ENCODE data around the gene ARFGAP1.

Gene ARFGAP1

GRCh38 chr20:63247671-63248228 is 24.9 kb upstream of the ARFGAP1 start:
- no peak for DNase-seq
- no peak for TF ChIP-seq POLR2A (IDR thresholded peaks at IDR 0.05; ENCODE audit: low read length)
- no peak for TF ChIP-seq GATA1 (IDR thresholded peaks at IDR 0.05; ENCODE audit: low read depth, low read length)

DNA sequence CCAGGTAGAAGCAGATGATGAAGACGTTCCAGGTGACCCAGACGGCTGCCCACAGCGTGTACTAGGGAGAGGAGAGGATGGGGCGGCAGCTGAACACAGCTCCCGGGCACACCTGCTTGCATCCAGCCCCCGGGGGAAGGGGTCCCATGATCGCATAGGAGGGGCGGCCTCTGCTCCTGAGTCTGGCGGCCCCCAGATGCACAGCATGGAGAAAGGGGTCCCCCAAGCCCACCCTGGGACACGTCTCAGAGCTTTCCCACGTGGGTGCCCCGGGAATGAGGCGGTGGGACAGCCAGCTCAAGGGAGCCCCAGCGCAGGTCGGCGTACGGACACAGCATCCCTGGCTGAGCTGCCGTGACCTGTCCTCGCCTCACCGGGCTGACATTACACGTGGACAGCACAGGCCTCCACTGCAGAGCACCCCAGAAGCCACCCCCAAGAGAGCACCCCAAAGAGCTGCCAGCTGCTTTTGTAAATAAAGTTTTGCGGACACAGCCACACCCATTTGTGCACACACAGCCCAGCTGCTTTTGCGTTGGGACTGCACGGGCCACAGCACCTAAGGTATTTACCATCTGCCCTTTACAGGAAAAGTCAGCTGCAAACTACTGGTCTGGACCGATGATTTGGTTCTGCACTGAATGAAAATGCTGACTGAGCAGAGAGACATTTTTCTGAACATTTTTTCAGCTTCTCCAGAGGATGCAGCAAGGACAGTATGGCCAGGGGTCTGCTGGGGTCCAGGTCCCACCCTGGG is 23.6 kb upstream of the ARFGAP1 start:
- TF ChIP-seq POLR2A (IDR thresholded peaks at IDR 0.05; ENCODE audit: low read length) (no peak), GATA1 (IDR thresholded peaks at IDR 0.05; ENCODE audit: low read depth, low read length) (no peak)
- no peak for DNase-seq

- TF ChIP-seq POLR2A (IDR thresholded peaks at IDR 0.05; ENCODE audit: low read length), result no peak
- no peak for TF ChIP-seq GATA1 (IDR thresholded peaks at IDR 0.05; ENCODE audit: low read depth, low read length)
- DNase-seq, result no peak
Measured at GRCh38 chr20:63249891-63250290, 22.7 kb upstream of the ARFGAP1 start.

DNA sequence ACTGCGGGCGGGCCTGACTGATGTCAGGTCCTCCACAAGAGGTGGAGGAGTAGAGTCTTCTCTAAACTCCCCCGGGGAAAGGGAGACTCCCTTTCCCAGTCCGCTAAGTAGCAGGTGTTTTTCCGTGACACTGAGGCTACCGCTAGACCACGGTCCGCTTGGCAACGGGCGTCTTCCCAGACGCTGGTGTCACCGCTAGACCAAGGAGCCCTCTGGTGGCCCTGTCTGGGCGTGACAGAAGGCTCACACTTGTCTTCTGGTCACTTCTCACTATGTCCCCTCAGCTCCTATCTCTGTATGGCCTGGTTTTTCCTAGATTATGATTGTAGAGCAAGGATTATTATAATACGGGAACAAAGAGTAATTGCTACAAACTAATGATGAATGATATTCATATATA is 21.3 kb upstream of the ARFGAP1 start:
- peak in 1 of 2 experiments; percentile 16 for DNase-seq

DNA sequence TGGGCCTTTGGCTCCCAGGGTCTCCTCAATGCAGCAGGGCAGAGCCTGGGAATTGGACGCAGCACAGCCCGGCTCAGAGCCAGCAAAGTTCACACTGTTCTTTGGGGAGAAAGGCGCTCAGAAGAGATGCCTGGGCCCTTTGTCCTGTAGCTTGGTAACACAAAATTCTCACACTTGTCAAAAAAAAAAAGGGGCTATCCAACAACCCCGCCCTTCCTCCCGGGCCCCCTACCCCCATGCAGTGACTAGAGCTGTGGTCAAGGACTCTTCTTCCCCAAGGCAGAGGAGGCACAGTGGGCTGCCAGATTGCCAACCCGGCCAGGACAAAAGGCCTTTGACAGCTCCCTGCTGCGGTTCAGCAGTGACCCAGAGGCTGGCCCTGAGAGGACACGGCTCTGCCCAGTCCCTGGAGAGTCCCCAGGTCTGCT is 20.3 kb upstream of the ARFGAP1 start:
- DNase-seq, result no peak
- no peak for TF ChIP-seq GATA1 (IDR thresholded peaks at IDR 0.05; ENCODE audit: low read depth, low read length)
- no peak for TF ChIP-seq POLR2A (IDR thresholded peaks at IDR 0.05; ENCODE audit: low read length)

DNA sequence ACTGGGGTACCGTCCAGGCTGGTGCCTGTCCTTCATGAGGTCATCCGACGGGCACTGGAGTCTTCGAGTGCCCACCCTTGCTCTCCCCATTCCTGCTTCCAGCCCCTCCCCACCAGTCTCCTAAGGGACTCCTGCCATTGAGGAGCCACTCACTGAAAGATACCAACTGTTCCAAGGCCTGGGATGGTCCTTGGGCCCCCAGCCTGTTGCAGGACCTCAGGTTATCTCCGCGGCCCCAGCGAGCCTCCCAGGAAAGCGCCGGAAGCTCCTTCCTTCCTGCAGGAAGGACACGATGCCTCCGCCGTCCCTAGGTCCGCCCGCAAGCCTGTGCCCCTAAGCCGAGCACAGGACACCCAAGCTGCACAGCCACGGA is 19.6 kb upstream of the ARFGAP1 start:
- no peak for DNase-seq
- TF ChIP-seq GATA1 (IDR thresholded peaks at IDR 0.05; ENCODE audit: low read depth, low read length) (no peak), POLR2A (IDR thresholded peaks at IDR 0.05; ENCODE audit: low read length) (no peak)

- DNase-seq, result no peak
- no peak for TF ChIP-seq GATA1 (IDR thresholded peaks at IDR 0.05; ENCODE audit: low read depth, low read length)
- no peak for TF ChIP-seq POLR2A (IDR thresholded peaks at IDR 0.05; ENCODE audit: low read length)
Measured at GRCh38 chr20:63253438-63254231, 19.0 kb upstream of the ARFGAP1 start.

- DNase-seq, result no peak
- TF ChIP-seq GATA1 (IDR thresholded peaks at IDR 0.05; ENCODE audit: low read depth, low read length) (no peak), POLR2A (IDR thresholded peaks at IDR 0.05; ENCODE audit: low read length) (no peak)
Measured at GRCh38 chr20:63254232-63254605, 18.4 kb upstream of the ARFGAP1 start, which contains the start of gene NKAIN4. Gene NKAIN4 (minus strand): TSS chr20:63254463. CDS start chr20:63254450, 13 bp downstream.

GRCh38 chr20:63254606-63255384 is 17.8 kb upstream of the ARFGAP1 start:
- DNase-seq, result no peak
- TF ChIP-seq POLR2A (IDR thresholded peaks at IDR 0.05; ENCODE audit: low read length) (no peak), GATA1 (IDR thresholded peaks at IDR 0.05; ENCODE audit: low read depth, low read length) (no peak)

GRCh38 chr20:63255931-63256704 is 16.5 kb upstream of the ARFGAP1 start:
- TF ChIP-seq GATA1 (IDR thresholded peaks at IDR 0.05; ENCODE audit: low read depth, low read length), result no peak
- TF ChIP-seq POLR2A (IDR thresholded peaks at IDR 0.05; ENCODE audit: low read length), result no peak
- DNase-seq, result no peak

GRCh38 chr20:63256954-63257353 is 15.7 kb upstream of the ARFGAP1 start:
- DNase-seq, result no peak
- TF ChIP-seq POLR2A (IDR thresholded peaks at IDR 0.05; ENCODE audit: low read length) (no peak), GATA1 (IDR thresholded peaks at IDR 0.05; ENCODE audit: low read depth, low read length) (no peak)

DNA sequence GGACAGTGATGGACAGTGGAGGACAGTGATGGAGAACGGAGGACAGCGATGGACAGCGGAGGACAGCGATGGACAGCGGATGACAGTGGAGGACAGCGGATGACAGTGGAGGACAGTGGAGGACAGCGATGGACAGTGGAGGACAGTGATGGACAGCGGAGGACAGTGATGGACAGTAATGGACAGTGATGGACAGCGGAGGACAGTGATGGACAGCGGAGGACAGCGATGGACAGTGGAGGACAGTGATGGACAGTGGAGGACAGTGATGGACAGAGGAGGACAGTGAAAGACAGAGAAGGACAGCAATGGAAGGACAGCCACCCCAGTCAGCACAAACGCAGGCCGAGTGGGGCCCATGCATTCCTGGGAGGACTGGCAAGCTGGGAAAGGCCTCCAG is 15.0 kb upstream of the ARFGAP1 start:
- DNase-seq, result no peak
- TF ChIP-seq GATA1 (IDR thresholded peaks at IDR 0.05; ENCODE audit: low read depth, low read length) (no peak), POLR2A (IDR thresholded peaks at IDR 0.05; ENCODE audit: low read length) (no peak)

DNA sequence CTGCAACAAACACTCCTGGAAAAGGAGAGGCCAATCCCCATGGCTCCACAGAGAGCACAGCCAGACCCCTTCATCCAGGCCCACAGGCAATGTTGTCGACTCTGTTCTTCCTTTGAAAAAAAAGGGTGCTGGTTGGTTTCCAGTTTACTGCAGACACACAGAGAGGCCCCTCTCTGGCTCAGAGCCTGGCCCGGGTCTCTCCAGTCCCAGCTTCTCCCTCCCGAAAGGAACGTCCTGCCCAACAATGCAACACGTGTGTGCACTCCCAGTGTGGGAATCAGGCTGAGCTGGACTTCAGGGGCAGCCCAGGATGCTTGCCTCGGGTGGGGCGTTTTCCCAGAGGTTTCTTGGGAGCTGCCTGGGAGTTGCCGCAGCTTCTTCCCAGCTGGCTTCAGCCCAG is 13.8 kb upstream of the ARFGAP1 start:
- DNase-seq, result no peak
- TF ChIP-seq POLR2A (IDR thresholded peaks at IDR 0.05; ENCODE audit: low read length) (no peak), GATA1 (IDR thresholded peaks at IDR 0.05; ENCODE audit: low read depth, low read length) (no peak)

Data from erythroblast (primary cell).